Muscle of leg (tissue), 11 donors: Measurements from ENCODE around the gene OPHN1. TPM values are rescaled to one million over a fixed set of nuclear protein-coding genes. Genes with fewer than 3 reads are reported as not detected.

Experiments
- DNase-seq: peaks from one replicate; pipeline ENCODE4 v3.0.0; 2013
- H3K27ac ChIP-seq: one replicate; pipeline ENCODE4 v1.5.1; 2013; ENCODE audit warnings: mild to moderate bottlenecking, low read length, control low read depth
- H3K27me3 ChIP-seq: one replicate; pipeline ENCODE4 v1.6.1; 2013; ENCODE audit warnings: low read length; ENCODE audit not compliant: control insufficient read depth, insufficient read depth
- H3K36me3 ChIP-seq: one replicate; pipeline ENCODE4 v1.6.1; 2013; ENCODE audit warnings: low read length; ENCODE audit not compliant: control insufficient read depth, insufficient read depth
- H3K4me1 ChIP-seq: one replicate; pipeline ENCODE4 v1.6.1; 2013; ENCODE audit warnings: low read length; ENCODE audit not compliant: control insufficient read depth, insufficient read depth
- H3K4me3 ChIP-seq: one replicate; pipeline ENCODE4 v1.5.1; 2013; ENCODE audit warnings: low read length, control low read depth
- H3K9me3 ChIP-seq: replicated peaks from 2 replicates; pipeline ENCODE4 v1.6.1; 2013; ENCODE audit warnings: low read depth, low read length; ENCODE audit not compliant: control insufficient read depth
- WGBS: methylation state at CpG from one replicate; pipeline ENCODE4 v1.1.5; 2013; ENCODE audit warnings: missing lambda C conversion rate; ENCODE audit not compliant: insufficient coverage; 5-methylcytosine and 5-hydroxymethylcytosine counted together
- polyA plus RNA-seq, 8 donors: library from polyadenylated mRNA; unstranded; fragments of 120-200 nt; gene quantifications; one replicate each; pipeline versions ENCODE4 v1.2.1 to v1.2.3, GENCODE V29; 2013; ENCODE audit warnings: inconsistent platforms in 1 of 8, low replicate concordance in 1 of 8; ENCODE audit not compliant: insufficient read length in 8 of 8, insufficient read depth in 1 of 8
- total RNA-seq: library from RNA; stranded (reverse); fragments of 120-200 nt; gene quantifications from one replicate; pipeline ENCODE4 v1.2.4, GENCODE V29; 2013

OPHN1 gene
- total and polyA plus RNA-seq, 9 donors = 9.2 to 15.7 (median 14.8) TPM

GRCh38 chrX:68429216-68429615 lies 4.1 kb downstream of the OPHN1 start:
- H3K4me3 ChIP-seq = no peak overlapping the region
- H3K27ac ChIP-seq = no peak overlapping the region
- H3K9me3 ChIP-seq = no peaks in the 10 kb centered on the region
- 77% methylated on average over 9 of the region's 10 CpGs for WGBS
- DNase-seq = no peak
- H3K27me3 ChIP-seq = peaks cover 15% of the 10 kb centered on the region
- peaks cover 6% of the 10 kb centered on the region for H3K4me1 ChIP-seq
- H3K36me3 ChIP-seq = no peaks in the 10 kb centered on the region

DNA sequence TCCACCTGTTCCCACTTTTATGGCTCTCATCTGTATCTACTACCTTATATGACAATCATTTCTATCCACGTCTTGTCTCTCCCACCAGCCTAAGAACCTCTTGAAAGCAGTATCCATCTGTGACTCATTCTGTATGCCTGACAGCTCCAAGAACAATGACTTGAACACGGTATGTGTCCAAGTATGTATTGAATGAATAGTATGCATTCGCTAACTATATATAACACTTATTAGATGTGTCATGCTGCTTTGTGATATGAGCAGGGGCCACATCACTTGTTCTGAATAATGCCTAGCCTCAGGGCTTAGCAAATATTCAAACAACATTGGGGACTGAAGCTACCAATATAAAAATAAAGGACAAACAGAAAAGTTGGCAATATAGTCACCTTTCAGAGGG lies 4.9 kb downstream of the OPHN1 start:
- peaks cover 6% of the 10 kb centered on the region for H3K4me1 ChIP-seq
- no peak overlapping the region for H3K27ac ChIP-seq
- H3K9me3 ChIP-seq = no peaks in the 10 kb centered on the region
- H3K27me3 ChIP-seq = peaks cover 11% of the 10 kb centered on the region
- WGBS = no CpG with 5 or more reads among the region's 3 CpGs
- H3K36me3 ChIP-seq = no peaks in the 10 kb centered on the region
- no peak for DNase-seq
- H3K4me3 ChIP-seq = no peak overlapping the region

GRCh38 chrX:68424719-68425118 lies 8.6 kb downstream of the OPHN1 start:
- no peak for DNase-seq
- peaks cover 3% of the 10 kb centered on the region for H3K4me1 ChIP-seq
- no peaks in the 10 kb centered on the region for H3K27me3 ChIP-seq
- H3K27ac ChIP-seq = peak overlapping the region; percentile 25
- no peaks in the 10 kb centered on the region for H3K36me3 ChIP-seq
- no peak overlapping the region for H3K4me3 ChIP-seq
- H3K9me3 ChIP-seq = no peaks in the 10 kb centered on the region
- no CpG with 5 or more reads among the region's 1 CpG for whole genome bisulfite sequencing

DNA sequence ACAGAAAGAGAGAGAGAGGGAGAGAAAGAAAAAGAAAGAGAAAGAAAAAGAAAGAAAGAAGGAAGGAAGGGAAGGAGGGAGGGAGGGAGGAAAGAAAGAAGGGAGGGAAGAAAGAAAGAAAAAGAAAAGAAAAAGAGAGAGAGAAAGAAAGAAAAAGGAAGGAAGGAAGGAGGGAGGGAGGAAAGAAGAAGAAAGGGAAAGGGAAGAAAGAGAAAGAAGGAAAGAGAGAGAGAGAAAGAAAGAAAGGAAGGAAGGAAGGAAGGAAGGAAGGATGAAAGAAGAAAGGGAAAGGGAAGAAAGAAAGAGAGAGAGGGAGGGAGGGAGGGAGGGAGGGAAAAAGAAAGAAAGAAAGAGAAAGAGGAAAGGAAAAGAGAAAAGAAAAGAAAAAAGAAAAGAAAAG lies 10.8 kb downstream of the OPHN1 start:
- H3K4me1 ChIP-seq = peaks cover 7% of the 10 kb centered on the region
- no peak for DNase-seq
- H3K27ac ChIP-seq = no peak overlapping the region
- H3K9me3 ChIP-seq = no peaks in the 10 kb centered on the region
- H3K27me3 ChIP-seq = no peaks in the 10 kb centered on the region
- H3K4me3 ChIP-seq = no peak overlapping the region
- H3K36me3 ChIP-seq = no peaks in the 10 kb centered on the region

DNA sequence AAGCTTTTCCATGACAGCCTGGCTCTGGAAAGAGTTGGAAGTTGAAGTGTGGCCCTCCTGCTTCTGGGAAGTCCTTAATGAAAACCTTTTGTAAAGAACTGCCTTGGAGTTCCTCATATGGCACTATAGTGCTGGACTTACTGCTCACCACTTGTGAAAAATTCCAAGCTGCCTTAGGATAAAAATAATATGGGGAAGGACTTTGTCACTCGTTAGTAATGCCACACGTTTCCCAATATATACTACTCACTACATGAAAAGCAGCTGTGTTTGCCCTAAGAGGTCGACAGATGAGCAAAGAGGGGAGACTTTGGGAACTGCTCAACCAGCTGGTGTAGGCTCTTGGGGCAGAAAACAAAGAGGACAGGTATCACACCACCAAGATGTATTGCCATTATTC lies 11.7 kb downstream of the OPHN1 start:
- Histone ChIP-seq H3K4me1 (peaks cover 7% of the 10 kb centered on the region), H3K9me3 (no peaks in the 10 kb centered on the region), H3K4me3 (no peak overlapping the region), H3K27ac (peak overlapping the region; percentile 59), H3K27me3 (no peaks in the 10 kb centered on the region), H3K36me3 (no peaks in the 10 kb centered on the region)
- no CpG with 5 or more reads among the region's 3 CpGs for WGBS
- DNase-seq = peak; percentile 49

DNA sequence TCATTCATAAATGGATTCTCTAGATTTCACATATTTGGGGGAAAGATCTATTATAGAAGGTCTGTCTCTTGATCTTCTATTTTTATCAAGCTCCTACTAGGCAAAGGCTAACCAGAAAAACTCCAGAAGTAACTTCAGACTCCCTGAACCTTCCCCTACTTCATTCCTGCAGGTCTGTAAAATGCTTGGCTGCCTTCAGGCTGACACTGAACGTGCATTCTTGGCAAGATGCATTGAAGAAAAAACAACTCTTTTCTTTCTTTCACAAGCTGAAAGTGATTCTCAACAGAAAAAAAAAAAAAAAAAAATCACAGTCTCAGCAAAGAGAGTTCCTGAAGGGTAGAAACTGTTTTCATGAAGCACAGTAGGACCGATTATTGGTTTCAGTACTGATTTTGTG lies 12.7 kb downstream of the OPHN1 start:
- whole genome bisulfite sequencing = 71% methylated on average over 1 of the region's 2 CpGs
- Histone ChIP-seq H3K27me3 (no peaks in the 10 kb centered on the region), H3K36me3 (no peaks in the 10 kb centered on the region), H3K4me1 (peaks cover 9% of the 10 kb centered on the region), H3K4me3 (no peak overlapping the region), H3K27ac (peak overlapping the region; percentile 59), H3K9me3 (no peaks in the 10 kb centered on the region)
- DNase-seq = peak; percentile 76

DNA sequence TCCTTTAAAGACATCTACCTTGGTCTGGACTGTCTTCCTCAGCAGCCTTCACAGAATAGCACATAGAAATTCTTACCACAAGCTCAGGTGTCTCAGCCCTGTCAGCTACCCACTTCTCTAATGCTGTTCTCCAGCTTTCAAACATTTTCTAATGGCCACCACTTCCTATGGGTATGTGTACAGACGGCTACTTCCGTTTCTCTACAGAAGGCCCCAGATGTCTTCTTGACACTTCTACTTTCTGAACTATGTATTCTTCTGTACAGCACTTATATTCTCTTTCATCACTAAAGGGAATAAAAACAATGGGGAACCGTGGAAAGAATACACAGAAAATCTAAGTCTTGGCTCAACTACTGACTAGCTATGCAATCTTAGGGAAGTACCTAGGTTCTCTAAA lies 13.3 kb downstream of the OPHN1 start:
- peak; percentile 27 for DNase-seq
- Histone ChIP-seq H3K4me1 (peaks cover 10% of the 10 kb centered on the region), H3K27me3 (no peaks in the 10 kb centered on the region), H3K36me3 (no peaks in the 10 kb centered on the region), H3K9me3 (no peaks in the 10 kb centered on the region), H3K27ac (peak overlapping the region; percentile 13), H3K4me3 (no peak overlapping the region)
- no CpG with 5 or more reads among the region's 3 CpGs for WGBS

- Histone ChIP-seq H3K4me3 (no peak overlapping the region), H3K9me3 (no peaks in the 10 kb centered on the region), H3K27ac (no peak overlapping the region), H3K27me3 (no peaks in the 10 kb centered on the region), H3K4me1 (peaks cover 16% of the 10 kb centered on the region), H3K36me3 (no peaks in the 10 kb centered on the region)
- no peak for DNase-seq
- whole genome bisulfite sequencing = 75% methylated on average over 2 of the region's 2 CpGs
Measured at GRCh38 chrX:68417651-68418050, 15.6 kb downstream of the OPHN1 start.

DNA sequence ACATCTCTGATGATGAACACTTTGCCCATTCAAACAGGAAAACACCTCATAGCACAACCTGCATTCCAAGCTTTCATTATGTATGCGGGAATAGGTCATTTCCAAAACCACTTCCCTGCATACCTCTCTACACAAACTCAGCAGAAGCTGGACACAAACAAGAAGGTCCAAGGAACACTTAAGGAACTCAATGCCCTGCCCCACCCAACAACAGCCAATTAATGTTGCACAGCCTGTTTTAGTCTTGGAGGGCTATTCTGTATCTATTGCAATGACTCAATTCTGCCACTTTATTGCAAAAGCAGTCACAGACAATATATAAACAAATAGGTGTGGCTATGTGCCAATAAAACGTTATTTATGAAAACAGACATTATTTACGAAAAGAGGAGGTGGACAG lies 16.7 kb downstream of the OPHN1 start:
- no CpG with 5 or more reads among the region's 3 CpGs for WGBS
- H3K36me3 ChIP-seq = no peaks in the 10 kb centered on the region
- no peak for DNase-seq
- no peaks in the 10 kb centered on the region for H3K9me3 ChIP-seq
- H3K4me3 ChIP-seq = no peak overlapping the region
- H3K4me1 ChIP-seq = peaks cover 16% of the 10 kb centered on the region
- no peaks in the 10 kb centered on the region for H3K27me3 ChIP-seq
- H3K27ac ChIP-seq = no peak overlapping the region

DNA sequence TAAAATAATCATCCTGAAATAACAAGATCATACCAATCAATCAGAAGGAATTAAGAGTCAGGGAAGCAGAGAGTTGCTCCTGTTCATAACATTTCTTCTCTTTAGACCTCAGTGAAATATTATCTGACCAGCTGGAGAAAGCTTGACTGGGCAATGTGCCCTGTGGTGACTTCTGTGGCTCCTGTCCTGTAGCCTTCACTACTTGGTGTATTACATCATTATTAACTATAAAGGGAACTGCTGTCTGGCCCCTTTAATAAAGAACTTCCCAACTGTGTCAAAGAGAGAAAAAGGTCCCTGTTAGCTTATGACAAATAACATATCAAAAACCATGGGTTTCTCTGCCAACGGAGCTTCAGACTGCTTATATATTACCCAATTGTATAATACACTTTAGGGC lies 18.0 kb downstream of the OPHN1 start:
- peak; percentile 76 for DNase-seq
- Histone ChIP-seq H3K4me1 (peaks cover 13% of the 10 kb centered on the region), H3K36me3 (no peaks in the 10 kb centered on the region), H3K27me3 (no peaks in the 10 kb centered on the region), H3K9me3 (no peaks in the 10 kb centered on the region), H3K27ac (peak overlapping the region; percentile 51), H3K4me3 (no peak overlapping the region)
- WGBS = no CpG with 5 or more reads among the region's 1 CpG

GRCh38 chrX:68413254-68413653 lies 20.0 kb downstream of the OPHN1 start:
- 58% methylated on average over 2 of the region's 3 CpGs for WGBS
- Histone ChIP-seq H3K4me3 (no peak overlapping the region), H3K27me3 (no peaks in the 10 kb centered on the region), H3K9me3 (no peaks in the 10 kb centered on the region), H3K27ac (no peak overlapping the region), H3K4me1 (peaks cover 11% of the 10 kb centered on the region), H3K36me3 (no peaks in the 10 kb centered on the region)
- no peak for DNase-seq
